Measurements from ENCODE around the gene TRIM14.

DNA sequence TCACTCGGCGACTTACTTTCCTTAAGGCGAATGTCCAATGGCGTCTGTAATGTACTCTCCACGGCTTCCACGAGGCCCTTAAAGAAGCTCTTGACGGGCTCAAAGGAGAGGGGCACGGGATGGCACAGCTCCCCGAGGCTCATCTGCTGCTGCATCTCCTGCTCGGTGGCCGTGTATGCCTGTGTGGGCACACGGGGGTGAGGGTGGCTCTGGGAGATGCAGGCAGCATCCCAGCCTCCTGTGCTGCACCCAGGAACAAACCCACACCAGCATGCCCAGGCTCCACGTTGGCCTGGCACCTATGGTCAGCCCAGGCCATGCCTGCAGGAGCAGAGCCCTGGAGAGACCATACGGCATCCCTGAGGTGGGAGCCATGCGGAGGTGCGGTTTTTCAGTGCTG is 24.2 kb downstream of the TRIM14 start:
- no peak for TF ChIP-seq EP300 (IDR thresholded peaks at IDR 0.05)
- TF ChIP-seq, protein P1, sequence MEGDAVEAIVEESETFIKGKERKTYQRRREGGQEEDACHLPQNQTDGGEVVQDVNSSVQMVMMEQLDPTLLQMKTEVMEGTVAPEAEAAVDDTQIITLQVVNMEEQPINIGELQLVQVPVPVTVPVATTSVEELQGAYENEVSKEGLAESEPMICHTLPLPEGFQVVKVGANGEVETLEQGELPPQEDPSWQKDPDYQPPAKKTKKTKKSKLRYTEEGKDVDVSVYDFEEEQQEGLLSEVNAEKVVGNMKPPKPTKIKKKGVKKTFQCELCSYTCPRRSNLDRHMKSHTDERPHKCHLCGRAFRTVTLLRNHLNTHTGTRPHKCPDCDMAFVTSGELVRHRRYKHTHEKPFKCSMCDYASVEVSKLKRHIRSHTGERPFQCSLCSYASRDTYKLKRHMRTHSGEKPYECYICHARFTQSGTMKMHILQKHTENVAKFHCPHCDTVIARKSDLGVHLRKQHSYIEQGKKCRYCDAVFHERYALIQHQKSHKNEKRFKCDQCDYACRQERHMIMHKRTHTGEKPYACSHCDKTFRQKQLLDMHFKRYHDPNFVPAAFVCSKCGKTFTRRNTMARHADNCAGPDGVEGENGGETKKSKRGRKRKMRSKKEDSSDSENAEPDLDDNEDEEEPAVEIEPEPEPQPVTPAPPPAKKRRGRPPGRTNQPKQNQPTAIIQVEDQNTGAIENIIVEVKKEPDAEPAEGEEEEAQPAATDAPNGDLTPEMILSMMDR (IDR thresholded peaks at IDR 0.05) = no peak
- TF ChIP-seq POLR2A (IDR thresholded peaks at IDR 0.05) = no peak
- no peak for TF ChIP-seq POLR2AphosphoS5 (IDR thresholded peaks at IDR 0.05)

Measured in gastroesophageal sphincter (tissue), 3 donors.